Measurements from ENCODE around the gene NT5C1A.

- TF ChIP-seq CTCF (conservative IDR thresholded peaks at IDR 0.05; ENCODE audit: low read length) (no peak), EZH2phosphoT487 (IDR thresholded peaks at IDR 0.05; ENCODE audit: borderline replicate concordance, low read depth, low read length) (no peak)
Observed at GRCh38 chr1:39695016-39695415, 23.1 kb upstream of the NT5C1A start.

Data from OCI-LY7 (cell line).